HG03097 (cell line): Measurements from ENCODE around the gene SUCNR1.
"Not testable (repeated sequence)": the region's sequence is repeated elsewhere in the genome, so short reads cannot be mapped to it uniquely, and the experiment has no call there.

Source experiments
- ATAC-seq: cut with Tn5 transposase; IDR thresholded peaks from one replicate; pipeline ENCODE4 v1.9.1; 2021; ENCODE audit not compliant: unreplicated experiment, low FRiP score

SUCNR1 gene

DNA sequence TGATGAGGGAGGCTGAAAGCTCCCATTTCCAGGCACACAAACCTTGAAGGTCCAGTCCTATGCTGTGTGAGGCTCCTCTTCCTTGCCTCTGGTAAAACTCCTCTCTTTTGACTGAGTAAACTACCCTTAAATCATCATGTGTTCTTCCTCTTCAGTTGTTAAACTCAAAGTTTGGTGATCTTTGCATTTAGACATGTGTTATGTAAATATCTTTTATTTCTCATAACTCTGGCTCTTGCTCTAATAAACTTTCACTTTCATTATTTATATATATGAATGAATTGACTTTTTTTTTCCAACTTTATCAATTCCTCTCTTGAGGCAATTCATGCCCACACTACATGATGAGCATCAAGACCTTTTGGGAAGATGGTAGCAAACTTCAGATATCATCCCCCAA lies 26.6 kb downstream of the SUCNR1 start:
- ATAC-seq = no peak

DNA sequence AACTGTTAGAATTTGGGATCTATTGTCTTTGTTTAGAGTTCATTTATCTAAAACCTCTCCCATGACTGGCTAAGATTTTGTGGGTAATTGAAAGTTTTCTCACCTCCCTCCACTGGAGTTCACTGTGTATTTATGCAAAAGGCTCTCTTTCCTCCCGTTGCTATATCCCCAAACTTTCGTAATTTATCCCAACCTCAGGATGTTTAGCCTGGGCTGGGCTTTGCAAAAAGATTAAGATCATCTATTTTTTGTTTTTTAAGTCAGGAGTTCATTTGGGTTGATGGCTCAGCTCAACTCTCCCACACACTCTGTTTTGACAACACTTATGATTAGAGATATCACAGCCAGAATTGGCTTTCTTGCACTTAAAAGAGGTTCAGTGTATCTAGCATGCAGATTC lies 27.0 kb downstream of the SUCNR1 start:
- no peak for ATAC-seq

DNA sequence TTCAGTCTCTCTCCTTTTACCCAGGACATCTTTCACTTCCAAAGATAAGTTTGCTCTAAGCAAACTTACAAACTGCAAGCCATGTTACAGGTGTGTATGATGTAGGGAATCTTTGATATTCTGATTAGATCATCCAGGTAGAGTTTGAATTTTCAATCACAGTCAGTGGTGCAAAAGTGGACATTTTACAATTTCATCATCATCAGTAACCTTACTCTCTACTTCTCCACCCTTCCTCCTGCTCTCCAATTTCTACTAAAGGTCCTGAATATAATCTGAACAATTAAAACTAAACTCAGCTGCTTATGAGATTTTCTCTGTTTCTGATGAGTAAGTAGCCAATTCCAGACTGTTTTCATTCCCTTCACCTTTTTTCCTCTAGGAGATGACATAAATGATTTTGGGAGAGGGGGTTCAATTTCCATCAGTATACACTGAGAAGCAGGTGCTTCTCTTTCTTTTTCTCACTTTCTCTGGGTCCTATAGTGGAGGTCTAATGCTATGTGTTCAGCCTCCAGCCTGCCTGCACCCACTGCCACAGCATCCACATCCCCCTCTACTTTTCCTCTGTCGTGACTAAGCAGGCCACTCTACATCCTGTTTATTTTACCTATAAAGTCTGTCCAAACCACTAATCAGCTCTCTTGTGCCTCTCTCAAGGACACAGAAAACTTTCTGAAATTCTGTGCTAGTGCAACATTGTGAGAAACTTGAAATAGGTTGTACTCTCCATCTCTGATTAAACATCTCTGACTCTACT lies 27.6 kb downstream of the SUCNR1 start:
- ATAC-seq = no peak

DNA sequence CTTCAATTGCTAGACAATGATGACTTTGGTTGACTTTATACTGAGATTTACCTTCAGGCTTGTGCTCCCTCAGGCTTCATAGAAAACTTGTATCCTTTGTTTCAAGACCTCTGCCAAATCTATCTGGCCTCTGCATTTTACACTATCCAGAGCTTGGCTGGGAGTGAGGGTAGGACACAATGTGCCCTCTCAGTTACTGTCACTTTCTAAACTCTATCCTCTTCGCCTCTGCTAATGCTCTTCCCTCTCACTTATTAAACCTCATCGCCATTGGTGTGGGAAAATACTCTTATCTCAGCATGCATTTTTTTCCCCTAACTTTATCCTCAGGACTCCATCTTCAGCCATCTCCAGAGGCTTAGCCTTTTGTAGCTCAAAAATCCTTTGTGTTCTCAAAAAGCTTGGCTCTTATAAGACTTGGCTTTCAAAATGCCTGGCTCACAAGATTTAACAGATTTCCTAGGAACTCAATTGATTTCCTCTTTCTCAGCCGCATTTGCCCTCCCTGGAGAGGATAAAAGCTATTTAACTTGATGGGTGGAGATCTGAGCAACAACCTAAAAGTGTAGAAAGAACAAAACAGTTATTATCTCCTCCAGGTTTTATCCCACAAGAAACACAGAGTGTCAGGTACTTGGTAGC lies 28.3 kb downstream of the SUCNR1 start:
- no peak for ATAC-seq

DNA sequence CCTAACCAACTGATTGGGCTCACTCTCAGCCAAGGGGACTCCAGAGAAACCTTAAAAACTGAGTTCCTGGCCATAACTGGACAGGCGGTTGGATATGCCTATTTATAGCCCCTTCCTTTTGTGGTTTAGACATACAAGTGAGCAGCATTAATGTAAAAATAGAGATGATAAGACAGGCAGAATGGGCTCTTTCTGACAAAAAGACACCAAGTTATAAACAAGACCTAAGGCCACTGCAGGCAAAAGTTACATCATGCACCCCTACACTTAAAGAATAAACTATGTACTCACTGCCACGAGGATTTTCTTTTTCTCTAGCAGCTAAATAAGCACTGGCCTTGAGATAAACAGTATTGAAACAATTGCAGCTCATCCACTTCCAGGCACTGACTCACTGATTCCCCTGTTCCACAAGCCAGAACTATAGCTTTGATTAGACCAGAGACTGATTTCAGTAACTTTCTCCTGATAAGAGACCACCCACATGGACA lies 30.1 kb downstream of the SUCNR1 start:
- ATAC-seq = no peak

DNA sequence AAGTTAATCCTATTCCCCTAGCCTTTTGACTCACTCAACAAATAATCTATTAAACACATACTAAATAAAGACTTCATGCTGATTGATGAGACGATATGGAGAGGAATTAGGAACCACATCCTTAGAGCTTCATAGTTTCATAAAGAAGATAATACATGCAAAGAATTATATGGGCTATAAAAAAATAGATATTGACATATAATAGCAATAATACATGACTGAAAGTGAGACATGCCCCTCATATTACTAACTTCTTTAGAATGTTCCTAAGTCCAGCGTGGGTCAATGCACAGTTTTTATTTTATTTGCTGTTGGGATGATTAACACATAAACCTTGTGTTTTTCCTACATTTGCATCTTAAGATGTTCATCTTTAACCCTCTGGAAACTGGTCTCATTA lies 32.2 kb downstream of the SUCNR1 start:
- no peak for ATAC-seq

DNA sequence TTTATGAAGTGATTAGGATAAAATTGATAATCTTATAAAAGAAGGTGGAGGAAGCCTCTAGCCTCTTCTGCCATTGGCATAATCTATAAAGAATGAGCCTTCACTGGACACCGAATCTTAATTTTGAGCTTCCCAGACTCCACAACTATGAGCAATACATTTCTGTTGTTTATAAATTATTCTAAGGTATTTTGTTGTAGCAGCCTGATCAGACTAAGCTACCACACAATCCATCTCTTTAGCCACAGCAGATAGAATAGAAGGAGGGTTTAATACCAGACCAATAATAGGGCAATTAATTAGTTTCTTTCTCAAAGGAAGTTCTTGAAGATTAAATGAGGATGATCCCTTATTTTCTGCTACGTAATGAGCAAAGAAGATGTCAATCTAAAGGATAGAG lies 33.3 kb downstream of the SUCNR1 start:
- no peak for ATAC-seq

DNA sequence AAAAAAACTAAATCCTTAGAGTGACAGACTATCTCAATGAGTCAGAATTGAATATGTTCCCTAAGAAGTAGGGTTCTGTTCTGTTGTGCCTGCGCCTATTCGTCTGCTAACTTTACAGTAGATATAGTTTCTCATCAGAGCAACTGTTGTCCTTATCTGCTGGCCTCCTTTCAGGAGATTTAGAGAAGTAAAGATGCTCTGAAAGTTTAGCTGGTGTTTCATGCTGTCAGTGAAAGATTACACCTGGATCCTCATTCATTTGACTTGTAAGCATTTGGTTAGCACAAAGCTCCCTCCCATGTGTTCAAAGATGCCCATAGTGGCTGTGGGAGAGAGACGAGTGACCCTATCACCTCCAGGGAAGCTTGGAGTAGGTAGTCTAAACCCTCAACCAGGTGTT lies 35.0 kb downstream of the SUCNR1 start:
- ATAC-seq = no peak

DNA sequence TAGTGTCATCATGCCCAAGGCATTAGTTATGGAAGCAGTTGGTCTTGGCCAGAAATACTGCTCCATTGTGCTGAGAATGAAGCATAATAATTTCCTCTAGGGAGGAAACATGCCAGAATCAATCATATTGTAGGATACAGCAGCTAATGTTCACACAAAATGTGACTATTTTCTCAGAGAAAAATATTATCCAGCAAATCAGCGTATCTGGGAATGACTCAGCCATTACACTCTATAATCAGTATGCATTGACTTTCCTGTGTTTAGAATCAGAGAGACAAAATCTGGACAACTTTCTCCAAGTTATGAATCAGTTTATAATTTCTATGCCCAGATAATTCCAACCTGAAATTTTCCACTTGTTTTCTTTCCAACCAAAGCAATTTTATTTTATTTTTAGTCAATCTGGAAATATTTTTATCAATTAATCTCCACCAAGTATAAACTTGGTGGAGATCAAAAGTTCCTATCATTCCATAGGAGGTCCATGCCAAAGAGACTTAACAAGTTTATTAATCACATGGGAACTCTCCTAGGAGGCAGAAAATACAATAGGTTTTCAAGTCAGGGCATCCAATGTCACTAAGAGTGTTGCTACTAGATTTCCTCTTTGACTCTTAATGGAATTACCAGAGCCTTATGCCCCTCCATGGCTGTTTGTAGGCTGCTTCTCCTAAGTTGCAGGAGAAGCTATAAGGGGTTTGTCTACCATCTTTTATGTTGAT lies 36.4 kb downstream of the SUCNR1 start:
- ATAC-seq = no peak

DNA sequence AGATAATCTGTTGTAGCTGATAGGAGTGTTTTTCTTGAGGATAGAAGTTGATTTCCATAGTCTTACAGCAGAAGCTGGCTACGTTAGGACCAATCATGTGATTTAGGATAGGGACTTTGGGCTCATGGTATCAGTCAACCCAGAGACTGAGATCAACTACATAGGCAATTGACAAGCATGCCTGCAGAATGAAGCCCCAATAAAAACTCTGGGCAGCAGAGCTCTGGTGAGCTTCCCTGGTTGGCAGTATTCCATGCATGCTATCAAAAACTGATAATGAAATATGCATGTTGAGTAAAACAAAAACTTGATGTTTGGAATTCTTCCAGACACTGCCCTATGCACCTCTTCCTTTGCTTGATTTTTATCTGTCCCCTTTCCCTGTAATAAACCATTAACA lies 38.0 kb downstream of the SUCNR1 start:
- ATAC-seq = no peak

DNA sequence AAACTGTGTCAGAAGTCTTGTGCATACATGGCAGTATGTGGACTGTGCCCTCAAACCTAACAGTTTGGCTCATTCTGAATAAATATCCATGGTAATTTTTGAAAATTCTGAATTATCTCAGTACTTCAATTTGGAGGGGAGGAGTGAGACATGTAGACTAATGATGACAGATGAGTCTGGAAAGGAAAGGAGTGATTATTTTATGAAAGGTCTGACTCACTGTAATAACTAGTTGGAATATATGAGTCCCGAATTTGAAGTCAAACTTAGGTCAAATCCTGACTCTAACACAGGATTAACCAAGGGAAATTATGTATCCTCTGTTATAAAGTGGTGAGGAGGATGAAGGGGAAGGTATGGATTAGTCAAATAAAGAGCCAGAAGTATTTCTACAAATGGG lies 38.6 kb downstream of the SUCNR1 start:
- ATAC-seq = no peak

DNA sequence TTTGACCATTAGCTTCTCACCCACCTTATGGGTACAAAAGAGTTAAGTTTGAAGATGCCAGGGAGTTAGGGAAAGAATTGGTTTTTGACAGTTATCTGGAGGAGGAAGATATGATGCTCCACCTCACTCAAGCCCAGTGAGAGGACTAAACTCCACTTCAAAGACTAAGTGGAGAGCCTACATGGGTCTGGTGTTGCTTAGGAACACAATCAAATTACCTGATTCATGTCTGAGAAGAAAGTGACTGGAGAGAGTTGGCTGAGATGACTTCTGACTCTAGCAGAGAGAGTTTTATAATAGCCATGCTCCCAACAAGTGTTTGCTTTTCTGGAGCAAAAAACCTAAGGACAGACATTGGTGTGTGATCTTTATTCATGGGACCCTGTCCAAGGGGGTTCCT lies 43.3 kb downstream of the SUCNR1 start:
- ATAC-seq = no peak

DNA sequence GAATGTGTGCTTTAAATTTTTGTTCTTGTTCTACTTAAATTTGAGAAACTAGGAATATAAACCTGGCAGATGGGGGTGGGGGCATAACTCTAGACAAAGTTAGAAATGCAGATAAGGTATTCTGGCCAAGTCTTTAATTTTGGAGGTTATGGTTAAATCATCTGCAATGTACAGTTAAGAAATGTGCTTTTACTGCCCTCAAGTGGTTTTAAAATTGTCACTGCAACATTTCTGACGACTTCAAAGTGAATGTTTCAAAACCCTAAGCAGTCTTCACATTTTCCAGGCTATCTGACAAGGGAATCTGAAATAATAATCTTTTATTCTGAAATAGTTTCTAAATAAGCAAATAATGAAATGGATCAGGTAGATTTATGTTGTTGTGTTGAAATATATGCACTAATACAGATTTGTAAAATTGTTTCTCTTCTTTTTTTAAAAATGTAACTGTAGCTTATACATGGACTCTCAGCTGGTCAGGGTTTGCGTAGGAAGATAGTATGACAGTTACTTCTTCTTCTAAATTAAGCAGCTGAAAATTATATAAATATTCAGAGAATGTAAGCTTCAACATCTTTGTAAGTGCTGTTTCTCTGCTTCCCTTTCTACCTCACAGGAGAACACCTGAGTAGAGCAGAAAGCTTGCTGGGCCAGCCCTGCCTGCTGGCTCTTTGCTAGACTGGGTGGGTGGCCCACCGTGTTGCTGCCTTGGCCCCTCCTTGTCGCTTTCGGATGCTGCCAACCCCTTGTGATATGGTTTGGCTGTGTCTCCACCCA lies 45.0 kb downstream of the SUCNR1 start:
- no peak for ATAC-seq

DNA sequence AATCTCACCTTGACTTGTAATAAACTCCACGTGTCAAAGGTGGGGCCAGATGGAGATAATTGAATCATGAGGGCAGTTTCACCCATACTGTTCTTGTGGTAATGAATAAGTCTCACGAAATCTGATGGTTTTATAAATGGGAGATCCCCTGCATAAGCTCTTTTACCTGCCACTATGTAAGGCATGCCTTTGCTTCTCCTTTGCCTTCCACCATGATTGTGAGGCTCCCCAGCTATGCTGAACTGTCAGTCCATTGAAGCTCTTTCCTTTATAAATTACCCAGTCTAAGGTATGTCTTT lies 45.5 kb downstream of the SUCNR1 start:
- ATAC-seq = no peak

DNA sequence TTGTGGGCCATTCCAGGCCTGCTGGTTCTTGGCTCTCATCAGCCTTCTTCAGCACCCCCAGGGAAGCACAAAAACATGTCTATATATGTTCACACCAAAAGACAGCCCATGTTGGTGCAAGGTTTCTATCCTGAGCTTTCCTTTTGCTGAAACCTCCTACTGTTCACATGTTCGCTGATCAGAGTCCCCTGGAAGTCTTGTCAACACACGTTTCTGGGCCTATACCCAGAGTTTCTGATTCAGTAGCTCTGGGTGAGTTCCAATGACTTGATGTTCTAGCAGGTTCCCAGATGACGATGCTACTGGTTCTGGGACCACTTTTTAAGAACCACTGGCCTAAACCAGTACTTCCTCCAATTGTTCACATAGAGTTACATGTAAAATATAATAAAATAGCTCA lies 46.0 kb downstream of the SUCNR1 start:
- no peak for ATAC-seq

DNA sequence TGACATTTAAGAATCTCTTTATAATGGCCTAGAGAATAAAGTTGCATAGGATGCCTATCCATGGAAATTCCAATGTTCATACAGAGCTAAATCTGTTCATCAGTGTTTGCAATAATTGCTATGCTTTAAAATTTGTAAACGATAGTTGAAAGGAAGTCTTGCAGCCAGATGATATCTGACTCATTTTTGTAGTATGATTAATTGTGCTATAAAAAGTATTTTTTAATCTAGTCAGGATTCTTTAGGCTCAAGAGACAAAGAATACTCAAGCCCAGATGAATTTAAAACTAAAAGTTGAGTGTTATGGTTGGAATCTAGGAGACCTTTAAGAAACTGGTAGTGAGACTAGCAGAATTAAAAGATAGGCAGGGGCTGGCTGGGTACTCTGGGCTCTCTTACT lies 50.5 kb downstream of the SUCNR1 start:
- no peak for ATAC-seq

DNA sequence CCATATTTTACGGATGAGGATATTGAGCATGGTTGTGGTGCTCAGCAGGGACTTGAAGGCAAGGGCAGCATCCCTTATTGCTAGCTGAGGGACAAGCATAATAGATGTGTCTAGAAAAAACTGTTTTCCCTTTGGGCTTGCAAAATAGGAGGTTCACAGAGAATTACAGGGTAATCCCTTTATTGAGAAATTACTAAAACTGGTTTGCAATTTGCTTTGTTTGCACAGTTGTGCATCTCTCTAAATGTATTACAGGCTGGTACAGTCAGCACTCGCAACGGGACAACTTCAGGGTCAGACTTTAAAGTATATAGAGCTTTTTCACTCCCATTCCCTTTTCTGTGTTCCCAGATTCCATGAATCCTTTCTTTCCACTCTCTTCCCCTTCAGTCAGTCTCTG lies 51.3 kb downstream of the SUCNR1 start:
- ATAC-seq = no peak

DNA sequence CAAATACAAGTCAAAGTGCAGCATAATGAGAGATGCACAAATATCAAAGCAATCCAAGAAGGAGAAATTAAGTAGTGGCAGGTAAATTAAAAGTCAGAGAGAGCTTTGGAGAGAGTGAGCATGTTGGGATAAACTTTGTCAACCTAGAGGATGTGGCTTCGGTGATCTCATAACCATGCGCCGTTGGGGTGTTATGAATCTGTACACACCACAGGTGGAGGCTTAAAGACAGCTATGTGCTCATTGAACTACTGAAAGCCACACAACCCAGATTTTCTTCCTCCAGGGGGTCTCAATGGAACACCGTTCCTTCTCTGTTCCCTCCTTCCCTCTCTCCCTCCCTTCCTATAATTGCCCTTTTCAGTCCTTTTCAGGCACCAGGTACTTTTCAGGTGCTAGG lies 52.0 kb downstream of the SUCNR1 start:
- no peak for ATAC-seq

DNA sequence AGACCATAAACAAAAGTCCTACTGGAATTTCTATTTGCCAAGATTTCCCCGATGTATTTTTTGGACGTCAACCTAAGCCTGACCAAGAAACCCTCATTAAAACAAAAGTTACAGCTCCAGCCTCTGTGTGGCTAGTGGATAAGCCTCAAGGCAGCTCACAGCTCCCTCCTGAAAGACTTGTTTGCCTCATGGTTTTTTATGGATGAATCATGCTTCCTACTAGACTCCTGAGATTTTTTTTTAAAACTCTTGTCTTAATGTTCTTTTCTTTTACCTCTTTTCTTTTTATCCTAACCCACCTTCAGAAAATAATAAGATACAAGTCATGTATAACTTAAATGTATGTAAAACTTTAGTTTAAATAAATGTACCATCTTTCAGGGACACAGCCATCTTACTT lies 52.4 kb downstream of the SUCNR1 start:
- no peak for ATAC-seq

DNA sequence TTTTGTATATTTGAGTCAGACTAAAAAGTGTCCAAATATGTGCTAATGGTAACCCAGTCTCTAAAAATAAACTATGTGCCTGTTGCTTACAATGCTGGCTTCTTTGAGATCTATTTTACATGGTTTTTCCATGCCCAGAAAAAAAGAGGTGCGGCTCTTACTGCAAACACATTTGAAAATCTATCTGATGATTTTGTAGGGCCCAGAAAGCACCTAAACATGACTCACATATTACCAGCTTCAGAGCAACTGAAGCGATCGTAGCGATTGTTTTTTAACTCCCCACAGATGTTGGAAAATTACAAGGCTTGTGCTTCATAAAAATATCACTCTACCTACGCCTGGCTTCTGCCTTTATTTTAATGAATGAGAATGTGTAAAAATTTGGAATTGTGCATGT lies 53.5 kb downstream of the SUCNR1 start:
- ATAC-seq = no peak

DNA sequence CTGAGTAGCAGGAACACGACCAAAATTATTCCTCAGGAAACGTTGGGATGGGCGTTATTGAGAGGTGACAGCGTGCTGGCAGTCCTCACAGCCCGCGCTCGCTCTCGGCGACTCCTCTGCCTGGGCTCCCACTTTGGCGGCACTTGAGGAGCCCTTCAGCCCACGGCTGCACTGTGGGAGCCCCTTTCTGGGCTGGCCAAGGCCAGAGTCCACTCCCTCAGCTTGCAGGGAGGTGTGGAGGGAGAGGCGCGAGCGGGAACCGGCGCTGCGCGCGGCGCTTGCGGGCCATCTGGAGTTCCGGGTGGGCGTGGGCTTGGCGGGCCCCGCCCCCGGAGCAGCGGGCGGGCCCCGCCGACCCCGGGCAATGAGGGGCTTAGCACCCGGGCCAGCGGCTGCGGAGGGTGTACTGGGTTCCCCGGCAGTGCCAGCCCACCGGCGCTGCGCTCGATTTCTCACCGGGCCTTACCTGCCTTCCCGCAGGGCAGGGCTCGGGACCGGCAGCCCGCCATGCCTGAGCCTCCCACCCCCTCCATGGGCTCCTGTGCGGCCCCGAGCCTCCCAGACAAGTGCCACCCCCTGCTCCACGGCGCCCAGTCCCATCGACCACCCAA lies 54.6 kb downstream of the SUCNR1 start:
- ATAC-seq = not testable (repeated sequence)
